ENCODE data around the gene TMEM45B.
"Not testable (repeated sequence)": the region's sequence is repeated elsewhere in the genome, so short reads cannot be mapped to it uniquely, and the experiment has no call there.

TMEM45B gene

DNA sequence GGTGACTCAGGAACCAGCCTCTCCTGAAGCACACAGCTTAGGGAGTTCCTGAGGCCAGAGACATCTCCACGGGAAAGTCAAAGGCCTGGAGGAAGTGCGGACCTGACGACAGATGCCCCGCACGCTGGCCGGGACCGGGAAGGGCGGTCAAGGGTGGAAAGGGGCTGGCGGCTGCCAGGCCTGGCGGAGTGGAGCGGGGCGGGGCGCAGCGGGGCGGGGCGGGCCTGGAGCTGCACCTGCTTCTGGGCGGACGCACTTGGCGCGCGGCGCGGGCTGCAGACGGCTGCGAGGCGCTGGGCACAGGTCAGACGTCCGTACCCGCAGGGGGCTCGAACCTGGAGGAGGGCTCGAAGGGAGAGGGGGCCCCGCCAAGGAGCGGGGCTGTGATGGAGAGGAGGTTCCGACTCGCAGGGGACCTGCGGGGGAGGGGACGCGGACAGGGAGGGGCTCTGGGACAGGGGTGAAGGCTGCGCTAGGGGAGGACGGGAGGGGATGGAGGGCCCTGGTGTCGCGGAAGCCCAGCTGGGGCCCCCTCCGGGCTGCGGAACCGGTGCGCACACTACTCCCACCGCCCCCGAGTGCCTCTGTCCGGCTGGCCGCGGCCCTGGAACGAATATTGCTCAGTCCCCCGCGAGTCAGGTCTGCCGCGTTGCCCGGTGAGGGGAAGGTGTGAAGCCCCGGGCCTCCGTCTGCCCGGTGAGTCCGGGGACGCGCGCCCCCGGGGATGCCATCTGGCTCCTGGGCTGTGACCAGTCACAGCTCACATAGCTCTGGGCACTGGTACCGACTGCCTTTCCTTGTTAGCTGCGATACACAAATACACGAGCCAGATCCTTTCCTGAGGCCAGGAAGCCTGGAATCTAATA lies at the start of gene TMEM45B:
TSS of gene TMEM45B (plus strand) at position 253 of the 866 bp plus-strand sequence. CDS start 36,635 bp downstream, outside the sequence.
- peak; percentile 21 for DNase-seq

DNA sequence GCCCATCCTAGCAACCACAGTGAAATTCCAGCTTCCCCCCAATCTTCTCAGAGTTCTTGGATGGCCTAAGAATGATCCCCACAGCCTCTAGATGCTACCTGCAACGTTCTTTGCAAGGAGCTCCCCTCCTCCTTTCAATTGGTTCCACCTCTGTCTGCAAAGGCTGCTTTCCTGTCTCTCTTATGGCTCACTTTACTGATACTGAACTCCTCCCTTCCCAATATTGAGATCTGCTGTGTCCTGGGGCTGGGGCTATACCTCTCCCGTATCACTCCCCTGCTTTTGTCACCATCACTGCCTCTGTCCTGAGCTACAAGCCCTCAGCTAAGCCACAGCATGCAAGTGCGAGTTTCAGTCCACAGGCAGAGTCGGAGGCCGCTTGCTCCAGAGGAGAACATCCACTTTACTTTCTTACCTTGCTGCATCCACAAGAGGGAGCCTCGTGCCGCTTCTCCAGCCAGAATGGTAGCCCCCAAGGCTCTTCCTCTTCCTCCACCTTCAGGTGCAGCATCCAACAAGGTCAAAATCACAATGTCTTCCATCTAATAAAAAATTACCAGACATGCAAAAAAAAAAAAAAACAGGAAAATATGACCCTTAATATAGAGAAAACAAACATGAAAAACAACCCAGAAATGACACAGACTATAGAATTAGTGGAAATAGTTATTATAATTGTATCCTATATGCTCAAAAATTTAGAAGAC lies 48.6 kb upstream of the TMEM45B start:
- no peak for DNase-seq

DNA sequence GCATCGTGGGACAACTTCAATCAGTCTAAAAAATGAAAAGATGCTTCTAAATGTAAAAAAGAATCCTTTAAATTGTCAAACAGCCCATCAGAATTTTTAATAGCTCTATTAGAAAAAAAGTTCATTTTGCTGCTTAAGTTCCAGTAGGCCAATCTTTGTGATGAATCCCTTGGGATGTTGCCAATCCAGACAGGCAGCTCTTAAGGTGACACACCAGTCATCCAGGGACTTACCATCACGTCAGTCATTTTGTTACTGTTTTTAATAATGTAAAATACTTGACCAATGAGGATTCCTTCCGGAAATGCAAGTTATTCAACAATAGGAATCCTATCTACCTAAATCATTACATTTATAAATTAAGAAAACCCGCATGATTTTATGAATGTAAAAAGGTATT lies 47.8 kb upstream of the TMEM45B start:
- no peak for DNase-seq

DNA sequence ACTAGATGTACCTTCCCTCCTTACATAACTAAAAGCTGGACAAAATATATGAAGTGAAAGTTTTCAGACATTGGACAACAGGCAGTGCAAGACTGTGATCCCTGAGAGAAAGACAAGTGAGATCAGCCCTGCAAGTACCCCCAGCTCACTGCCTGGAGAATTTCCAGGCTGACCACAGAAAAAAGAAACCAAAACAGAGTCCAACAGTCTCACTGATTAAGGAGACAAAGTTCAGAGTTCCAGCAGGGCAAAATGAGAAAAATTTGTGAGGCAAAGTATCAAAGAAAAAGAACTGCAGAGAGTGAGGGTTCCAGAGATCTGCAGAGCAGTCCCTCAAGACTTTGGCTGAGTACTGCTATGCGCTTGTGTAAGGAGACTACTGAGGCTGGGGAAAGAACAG lies 47.3 kb upstream of the TMEM45B start:
- no peak for DNase-seq

DNA sequence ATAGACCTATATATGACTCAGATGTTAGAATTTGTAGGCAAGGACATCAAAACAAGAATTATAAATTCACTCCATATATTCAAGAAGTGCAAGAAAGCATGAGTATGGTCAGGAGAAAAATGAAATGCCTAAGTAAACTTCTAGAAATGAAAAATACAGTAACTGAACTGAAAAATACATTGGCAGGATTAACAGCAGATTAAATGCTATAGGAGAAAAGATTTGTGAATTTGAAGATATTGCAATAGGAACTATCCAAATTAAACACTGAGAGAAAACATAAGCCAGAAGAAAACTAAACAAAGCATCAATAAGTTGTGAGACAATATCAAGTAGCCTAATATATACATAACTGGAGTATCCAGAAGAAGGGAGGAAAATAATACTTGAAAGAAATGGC lies 46.6 kb upstream of the TMEM45B start:
- no peak for DNase-seq

DNA sequence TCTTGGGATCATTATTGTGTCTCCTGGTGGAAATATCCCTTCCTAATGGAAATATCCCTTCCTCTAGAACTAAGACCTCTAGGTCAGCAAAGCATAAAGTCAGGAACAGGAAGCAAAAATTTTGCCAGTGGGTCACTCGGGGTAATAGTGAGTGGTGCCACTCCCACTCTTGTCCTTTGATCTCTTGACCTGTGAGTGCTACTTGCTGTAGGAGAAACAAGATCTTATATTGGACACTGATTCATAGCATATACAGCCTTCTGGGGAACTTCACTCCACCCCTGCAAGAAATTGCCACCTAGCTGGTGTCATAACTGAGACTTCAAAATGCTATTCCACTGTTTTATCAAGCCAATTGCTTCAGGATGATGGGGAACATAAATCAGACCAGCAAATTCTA lies 44.7 kb upstream of the TMEM45B start:
- DNase-seq: no peak

DNA sequence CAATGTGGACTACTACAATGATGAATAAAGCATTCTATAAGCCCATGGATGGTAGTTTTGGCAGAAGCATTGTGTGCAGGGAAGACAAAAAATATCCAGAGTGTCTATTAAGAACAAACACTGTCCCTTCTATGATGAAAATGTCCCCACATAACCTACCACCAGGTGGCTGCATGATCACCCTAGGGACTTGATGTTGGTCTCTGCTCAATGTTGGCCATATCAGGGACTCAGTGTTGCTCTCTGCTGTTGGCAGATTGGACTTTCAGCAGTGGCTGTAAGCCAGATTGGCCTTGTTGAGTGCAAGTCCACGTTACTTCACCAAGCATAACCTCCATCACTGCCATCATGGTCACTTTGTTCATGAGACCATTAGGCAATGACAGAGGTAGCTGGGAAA lies 44.2 kb upstream of the TMEM45B start:
- not testable (repeated sequence) for DNase-seq

DNA sequence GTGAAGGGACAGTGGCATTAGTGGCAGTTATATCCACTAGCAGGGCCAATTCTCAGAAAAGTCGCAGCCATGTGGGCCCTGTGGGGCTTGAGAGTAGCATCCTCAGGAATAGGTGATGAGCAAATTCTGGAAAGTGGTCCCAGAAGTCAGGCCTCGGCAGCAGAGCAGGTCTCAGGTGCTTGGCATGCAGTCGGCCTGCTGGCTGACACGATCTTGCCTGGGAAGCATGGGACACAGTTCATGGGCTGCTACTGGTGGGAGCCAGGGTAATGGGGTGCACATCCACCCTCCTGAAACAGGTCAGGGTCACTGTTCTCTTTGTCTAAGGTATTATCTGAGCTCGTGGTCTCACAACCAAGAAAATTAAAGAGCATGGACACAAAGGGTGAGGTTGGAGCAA lies 36.8 kb upstream of the TMEM45B start:
- DNase-seq: no peak

DNA sequence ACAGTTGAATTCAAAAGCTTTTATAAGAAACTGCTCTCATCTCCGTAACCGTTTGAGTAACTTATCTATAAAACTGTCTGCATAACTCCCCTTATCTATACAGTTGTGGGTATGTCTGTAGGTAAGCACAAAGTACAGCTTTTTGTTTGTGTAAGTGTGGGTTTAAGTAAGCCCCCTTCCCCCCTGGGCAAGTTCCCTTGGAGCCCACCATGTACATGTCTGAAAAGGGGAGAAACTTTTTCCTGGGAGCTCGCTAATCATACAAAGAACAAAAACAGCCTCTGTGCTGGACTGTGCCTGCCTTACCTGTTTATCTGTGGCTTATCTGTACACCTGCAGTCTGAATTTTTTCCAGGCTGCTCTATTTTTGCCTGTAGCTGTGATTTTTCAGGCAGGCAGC lies 36.3 kb upstream of the TMEM45B start:
- DNase-seq: no peak

DNA sequence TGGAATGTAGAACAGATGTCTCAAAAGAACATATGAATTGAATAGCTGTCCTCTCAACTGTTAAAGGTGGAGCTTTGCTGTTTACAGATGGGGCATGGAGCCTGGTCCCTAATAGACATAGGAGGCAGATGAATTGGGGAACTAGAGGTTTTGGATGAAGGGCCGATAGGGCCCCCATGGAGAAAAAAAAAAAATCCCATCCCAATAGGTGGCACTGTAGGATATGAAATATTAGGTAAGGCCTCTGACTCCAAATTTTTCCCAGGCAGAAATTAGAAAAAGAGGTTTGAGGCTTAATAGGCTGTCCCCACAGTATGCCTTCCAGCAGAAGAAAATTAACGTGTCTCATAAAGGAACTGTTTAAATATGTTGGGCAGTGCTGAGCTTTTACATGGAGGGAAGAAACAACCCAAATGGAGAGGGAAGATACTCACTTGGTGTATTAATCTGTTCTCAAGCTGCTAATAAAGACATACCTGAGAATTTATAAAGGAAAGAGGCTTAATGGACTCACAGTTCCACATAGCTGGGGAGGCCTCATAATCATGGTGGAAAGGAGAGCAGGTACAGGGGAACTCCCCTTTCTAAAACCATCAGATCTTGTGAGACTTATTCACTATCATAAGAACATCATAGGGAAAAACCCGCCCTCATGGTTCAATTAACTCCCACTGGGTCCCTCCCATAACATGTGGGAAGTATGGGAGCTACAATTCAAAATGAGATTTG lies 30.1 kb upstream of the TMEM45B start:
- no peak for DNase-seq

DNA sequence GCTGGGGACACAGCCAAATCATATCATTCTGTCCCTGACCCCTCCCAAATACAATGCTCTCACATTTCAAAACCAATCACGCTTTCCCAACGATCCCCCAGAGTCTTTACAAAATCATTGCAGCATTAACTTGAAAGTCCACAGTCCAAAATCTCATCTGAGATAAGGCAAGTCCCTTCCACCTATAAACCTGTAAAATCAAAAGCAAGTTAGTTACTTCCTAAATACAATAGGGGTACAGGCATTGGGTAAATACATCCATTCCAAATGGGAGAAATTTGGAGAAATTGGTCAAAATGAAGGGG lies 29.6 kb upstream of the TMEM45B start:
- DNase-seq: not testable (repeated sequence)

DNA sequence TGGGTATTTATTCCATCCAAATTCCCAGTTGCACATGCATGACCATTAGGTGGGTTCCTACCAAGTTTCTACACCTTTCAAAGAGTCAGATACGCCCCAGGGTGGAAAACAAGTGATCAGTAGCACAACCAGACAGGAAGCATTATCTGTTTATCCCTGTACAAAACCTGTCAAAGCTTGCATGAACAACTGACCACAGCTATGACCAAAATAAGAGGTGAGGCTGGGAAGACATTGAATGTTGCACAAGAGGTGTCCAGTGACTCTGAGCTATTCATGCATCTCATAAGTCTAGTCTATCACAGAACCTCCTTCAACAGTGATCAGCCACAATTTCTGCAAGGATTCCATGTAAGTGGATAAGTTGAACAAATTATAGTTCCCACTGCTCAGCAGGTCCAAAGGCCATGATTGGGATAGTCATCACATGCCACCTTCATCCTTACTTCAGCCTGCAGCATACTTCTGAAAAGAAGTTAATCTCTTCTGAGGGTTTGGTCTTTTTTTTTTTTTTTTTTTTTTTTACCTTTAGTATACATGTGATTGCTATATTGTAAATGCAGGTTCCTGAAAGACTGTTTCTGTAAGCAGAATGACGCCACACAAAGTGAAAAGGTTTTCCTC lies 28.0 kb upstream of the TMEM45B start:
- DNase-seq: no peak

DNA sequence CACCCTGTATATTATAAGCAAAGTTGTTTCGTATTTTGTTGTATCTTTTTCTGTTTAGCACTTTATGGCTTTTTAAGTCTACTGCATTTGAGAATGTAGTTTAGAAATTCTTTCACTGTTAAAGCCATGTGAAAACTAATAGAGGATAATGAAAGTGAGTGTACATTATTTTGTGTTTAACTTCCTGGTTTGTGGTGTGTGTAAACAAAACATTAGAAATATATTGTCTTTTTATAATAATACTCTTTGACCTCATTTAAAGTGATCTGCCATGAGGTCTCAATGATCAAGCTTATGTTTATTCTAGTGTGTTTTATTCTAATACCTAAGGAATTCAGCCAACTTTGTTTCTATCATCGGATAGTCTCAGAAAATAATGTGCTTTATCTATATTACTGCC lies 27.4 kb upstream of the TMEM45B start:
- no peak for DNase-seq

DNA sequence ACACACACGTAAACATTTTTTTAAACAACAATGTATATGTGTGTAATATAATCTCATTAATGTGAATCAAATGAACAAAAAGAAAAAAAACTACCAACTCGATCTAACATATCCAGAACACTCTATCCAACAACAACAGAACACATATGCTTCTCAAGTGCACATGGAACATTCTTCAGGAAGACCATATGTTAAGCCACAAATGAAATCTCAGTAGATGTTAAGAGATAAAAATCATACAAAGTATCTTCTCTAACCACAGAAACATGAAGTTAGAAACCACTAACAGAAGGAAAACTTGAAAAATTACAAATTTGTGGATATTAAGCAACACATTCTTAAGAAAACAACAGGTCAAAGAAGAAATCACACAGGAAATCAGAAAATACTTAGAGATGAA lies 25.5 kb upstream of the TMEM45B start:
- DNase-seq: no peak

DNA sequence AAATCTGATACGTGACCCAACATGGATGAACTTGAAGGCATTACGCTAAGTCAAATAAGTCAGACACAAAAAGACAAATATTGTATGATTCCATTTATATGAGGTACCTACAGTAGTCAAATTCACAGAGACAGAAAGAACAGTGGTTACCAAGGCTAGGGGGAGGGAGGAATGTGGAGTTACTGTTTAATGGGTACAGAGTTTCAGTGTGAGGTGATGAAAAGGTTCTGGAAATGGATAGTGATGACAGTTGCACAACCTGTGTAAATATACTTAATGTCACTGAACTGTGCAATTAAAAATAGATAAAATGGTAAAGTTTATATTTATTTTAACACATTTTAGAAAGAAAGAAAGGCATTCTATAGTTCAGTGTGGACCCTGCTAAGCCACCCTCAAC lies 24.1 kb upstream of the TMEM45B start:
- no peak for DNase-seq

DNA sequence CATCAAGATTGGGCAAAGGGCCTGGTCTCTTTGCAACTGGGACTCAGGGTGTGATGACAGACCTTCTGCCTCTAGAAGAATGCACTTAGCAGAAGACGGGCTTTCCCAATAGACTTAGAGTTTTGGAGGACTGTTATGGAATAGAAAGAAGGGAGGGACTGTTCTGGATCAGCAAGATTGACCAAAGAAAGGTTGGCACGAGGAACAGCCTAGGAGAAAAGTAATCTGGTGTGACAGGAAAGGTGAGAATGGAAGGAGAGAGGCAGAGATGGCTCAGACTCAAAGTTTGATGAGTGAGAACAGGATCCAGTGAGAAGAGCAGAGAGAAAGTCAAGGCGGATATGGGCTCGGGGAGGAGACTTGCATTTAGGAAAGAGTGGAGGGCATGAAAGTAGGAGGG lies 23.0 kb upstream of the TMEM45B start:
- DNase-seq: no peak

DNA sequence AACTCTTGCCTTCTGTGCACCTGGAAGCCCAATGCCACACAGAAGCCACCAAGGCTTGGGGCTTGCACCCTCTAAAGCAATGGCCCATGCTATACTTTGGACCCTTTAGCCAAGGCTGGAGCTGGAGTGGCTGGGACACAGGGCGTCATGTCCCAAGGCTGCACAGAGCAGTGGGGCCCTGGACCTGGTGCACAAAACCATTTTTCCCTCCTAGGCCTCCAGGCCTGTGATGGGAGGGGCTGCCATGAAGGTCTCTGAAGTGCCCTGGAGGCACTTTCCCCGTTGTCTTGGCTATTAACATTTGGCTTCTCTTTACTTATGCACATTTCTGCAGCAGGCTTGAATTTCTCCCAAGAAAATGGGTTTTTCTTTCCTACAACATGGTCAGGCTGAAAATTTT lies 20.6 kb upstream of the TMEM45B start:
- no peak for DNase-seq

DNA sequence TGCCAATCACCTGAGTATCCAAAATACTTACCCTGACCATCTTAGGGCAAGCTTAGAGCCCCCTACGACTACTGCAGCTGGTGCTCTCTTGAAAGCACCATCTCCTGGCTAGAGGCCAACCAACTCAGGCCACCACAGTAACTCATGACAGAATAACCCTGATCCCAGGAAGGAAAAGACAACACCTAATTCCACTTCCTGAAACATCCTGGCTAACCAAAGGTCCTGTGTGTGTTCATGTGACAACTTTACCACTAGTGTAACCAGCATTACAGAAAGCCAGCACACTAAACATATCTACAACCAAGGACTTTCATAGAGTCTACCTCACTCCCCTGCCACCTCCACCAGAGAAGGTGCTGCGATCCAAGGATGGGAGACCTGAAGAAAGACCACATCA lies 17.4 kb upstream of the TMEM45B start:
- DNase-seq: no peak

DNA sequence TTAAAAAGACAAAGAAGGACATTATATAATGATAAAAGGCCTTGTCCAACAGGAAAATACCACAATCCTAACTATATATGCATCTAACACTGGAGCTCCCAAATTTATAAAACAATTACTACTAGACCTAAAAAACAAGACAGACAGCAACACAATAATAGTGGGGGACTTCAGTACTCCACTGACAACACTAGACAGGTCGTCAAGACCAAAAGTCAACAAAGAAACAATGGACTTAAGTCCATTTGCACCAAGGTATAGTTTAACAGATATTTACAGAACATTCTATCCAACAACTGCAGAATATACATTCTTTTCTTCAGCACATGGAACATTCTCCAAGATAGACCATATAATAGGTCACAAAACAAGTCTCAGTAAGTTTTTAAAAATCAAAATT lies 15.5 kb upstream of the TMEM45B start:
- DNase-seq: not testable (repeated sequence)

DNA sequence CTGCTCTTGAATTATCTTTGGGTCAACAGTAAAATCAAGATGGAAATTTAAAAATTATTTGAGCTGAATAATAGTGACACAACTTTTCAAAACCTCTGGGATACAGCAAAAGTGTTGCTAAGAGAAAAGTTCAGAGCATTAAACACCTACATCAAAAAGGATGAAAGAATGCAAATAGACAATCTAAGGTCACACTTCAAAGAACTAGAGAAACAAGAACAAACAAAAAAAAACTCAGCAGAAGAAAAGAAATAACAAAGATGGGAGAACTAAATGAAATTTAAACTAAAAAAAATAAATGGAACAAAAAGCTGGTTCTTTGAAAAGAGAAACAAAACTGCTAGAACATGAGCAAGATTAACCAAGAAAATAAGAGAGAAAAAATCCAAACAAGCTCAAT lies 15.0 kb upstream of the TMEM45B start:
- no peak for DNase-seq

DNA sequence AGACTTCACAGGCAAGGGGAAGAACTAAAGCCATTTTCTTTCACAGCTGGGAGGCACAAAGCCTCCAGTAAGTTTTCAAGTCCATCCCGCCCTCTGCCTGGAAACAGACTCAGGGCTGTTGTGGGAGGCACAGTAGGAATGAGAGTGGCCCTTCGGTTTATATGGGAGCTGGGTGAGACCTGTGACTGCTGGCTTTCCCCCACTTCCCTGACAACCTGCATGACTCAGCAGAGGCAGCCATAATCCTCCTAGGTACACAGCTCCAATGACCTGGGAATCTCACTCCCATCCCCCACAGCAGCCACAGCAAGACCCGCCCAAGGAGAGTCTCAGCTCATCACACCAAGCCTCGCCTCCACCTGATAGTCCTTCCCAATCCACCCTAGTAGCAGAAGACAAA lies 12.1 kb upstream of the TMEM45B start:
- DNase-seq: no peak

DNA sequence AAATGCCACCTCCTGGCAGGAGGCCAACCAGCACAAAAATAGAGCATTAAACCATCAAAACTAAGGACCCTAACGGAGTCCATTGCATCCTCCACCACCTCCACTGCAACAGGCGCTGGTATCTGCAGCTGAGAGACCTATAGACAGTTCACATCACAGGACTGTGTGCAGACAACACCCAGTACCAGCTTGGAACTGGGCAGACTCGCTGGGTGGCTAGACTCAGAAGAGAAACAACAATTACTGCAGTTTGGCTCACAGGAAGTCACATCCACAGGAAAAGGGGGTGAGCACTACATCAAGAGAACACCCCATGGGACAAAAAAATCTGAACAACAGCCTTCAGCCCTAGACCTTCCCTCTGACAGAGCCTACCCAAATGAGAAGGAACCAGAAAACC lies 11.6 kb upstream of the TMEM45B start:
- DNase-seq: no peak

DNA sequence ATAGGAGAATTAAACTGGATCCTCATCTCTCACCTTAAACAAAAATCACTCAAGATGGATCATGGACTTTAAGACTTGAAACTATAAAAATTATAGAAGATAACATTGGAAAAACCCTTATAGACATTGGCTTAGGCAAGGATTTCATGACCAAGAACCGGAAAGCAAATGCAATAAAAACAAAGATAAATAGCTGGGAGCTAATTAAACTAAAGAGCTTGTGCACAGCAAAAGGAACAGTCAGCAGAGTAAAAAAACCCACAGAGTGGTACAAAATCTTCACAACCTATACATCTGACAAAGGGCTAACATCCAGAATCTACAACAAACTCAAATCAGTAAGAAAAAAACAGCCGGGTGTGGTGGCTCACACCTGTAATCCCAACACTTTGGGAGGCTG lies 7.4 kb upstream of the TMEM45B start:
- not testable (repeated sequence) for DNase-seq
